HG03108 (cell line): ENCODE measurements around the gene CASZ1.

Experiments
- ATAC-seq: cut with Tn5 transposase; IDR thresholded peaks from one replicate; pipeline ENCODE4 v1.9.1; 2021; ENCODE audit warnings: moderate library complexity; ENCODE audit not compliant: unreplicated experiment

CASZ1 gene

DNA sequence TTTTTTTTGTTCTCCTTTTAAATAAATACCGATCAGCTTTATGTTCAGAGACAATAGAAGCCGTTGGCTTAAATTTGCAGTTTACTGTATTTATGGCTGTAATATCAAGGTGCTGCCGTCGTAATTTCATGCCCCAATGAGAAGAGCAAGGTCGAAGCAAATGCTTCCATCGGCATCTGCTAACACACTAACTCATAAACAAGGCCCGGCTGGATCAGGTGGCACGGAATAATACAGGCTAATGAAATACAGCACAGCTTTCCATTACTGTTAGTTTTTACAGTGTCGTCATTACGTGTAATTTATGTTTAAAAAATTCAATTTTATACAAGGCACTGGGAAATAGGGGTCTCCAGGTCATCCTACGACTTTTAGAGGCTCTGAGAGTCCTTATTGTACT is 202.7 kb downstream of the CASZ1 start:
- ATAC-seq, result no peak

DNA sequence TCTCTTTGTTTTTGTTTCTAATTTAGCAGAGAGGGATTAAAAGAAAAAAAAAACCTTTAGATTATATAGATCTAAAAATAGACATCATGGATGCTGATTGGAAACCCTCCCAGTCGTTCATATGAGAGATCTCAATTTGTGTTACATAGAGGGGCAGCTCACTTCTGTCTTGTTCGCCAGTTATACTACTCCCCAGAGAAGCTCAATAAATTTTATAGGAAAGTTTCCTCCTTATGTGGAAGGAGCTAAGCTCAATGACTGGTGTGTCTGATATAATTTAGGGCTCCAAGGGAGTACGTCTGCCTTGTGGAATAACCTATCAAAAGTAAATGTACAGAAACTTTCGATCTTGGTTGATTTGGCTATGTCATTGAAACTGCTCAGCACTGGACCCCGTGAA is 204.1 kb downstream of the CASZ1 start:
- no peak for ATAC-seq

DNA sequence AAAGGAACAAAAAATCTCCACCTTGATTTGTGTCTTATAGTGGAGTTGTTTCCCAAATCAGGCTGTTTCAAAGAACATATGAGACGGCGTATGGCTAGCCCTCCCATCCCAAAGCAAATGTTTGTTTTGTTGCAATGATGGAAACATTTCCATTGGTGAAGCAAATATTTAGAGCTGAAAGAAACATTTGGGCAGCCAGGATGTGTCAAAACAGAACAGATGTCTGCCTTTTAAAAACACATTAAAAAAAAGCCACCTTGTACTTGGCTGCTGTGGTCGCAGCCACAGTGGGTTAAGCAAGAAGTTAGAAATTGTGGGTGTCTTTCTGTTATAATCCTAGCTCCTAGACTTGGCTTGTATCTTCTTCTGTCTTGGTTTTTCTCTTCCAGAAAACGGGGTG is 205.4 kb downstream of the CASZ1 start:
- ATAC-seq, result no peak

DNA sequence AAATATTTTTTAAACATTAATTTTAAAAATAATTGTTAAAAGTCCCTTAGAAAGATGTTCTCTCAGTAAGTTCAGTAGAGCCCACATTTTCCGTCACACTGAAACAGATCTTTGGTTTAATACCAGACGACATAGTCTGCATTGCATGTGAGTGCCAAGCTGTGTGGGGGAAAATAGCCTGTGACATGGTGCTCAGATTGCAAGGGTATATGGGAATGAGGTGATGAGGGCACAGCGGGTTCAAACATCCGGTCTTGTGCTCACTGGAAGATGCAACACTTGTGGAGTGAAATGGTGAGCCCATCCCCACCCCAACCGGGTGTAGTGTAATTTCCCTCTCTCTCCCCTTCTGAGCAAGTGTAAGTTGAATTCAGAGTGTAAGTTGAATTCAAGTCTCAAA is 207.4 kb downstream of the CASZ1 start:
- no peak for ATAC-seq

DNA sequence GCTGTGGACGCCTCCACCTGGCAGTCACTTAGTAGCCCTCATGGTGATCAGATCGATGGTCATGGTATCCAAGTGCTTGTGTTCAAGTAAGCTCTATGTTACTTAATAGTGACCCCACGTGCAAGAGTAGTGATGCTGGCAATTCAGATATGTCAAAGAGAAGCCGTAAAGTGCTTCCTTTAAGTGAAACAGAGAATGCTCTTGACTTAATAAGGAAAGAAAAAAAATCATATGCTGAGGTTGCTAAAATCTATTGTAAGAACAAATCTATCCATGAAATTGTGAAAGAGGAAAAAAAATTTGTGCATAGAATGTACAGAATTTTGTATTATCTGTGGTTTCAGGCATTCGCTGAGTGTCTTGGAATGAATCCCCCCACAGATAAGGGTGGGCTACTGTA is 207.8 kb downstream of the CASZ1 start:
- no peak for ATAC-seq
